IMR-90 (cell line): ENCODE measurements around the gene ADAM17. TPM values are rescaled to one million over a fixed set of nuclear protein-coding genes. Genes with fewer than 3 reads are reported as not detected.

Experiments
- ATAC-seq: fragments of 200-7000 bp; cut with Tn5 transposase; 2 replicates; pipeline ENCODE4 v1.9.1; 2020; ENCODE audit warnings: low read depth, mild to moderate bottlenecking, moderate library complexity
- BruUV-seq: library from RNA; stranded (reverse); fragments of 400-500 nt; replicated peaks from 2 replicates; lab custom pipeline; 2021; lab: Mats Ljungman, UMichigan
- CTCF ChIA-PET: fragments of 300-600 bp; formaldehyde crosslinking; extraction: SDS; loops from one replicate; lab custom pipeline; 2021; ENCODE audit warnings: antibody characterized with exemption; lab: Yijun Ruan, JAX
- POLR2A ChIA-PET: fragments of 300-600 bp; sonication (Branson Sonifier 250); formaldehyde crosslinking; loops from one replicate; lab custom pipeline; 2022; ENCODE audit warnings: antibody characterized with exemption; ENCODE audit not compliant: unreplicated experiment; lab: Charles Lee
- DNase-seq: peaks from one replicate; pipeline ENCODE4 v3.0.0; 2013
- H2AFZ ChIP-seq: replicated peaks from 2 replicates; pipeline ENCODE3; 2013; ENCODE audit warnings: low read length, mild to moderate bottlenecking; ENCODE audit not compliant: poor library complexity
- H2AK5ac ChIP-seq: 2 replicates; pipeline ENCODE4 v1.6.1; 2013; ENCODE audit warnings: low read depth, low read length, inconsistent platforms
- H2AK9ac ChIP-seq: replicated peaks from 2 replicates; pipeline ENCODE3; 2013; ENCODE audit warnings: mild to moderate bottlenecking, low read depth, low read length, moderate library complexity; ENCODE audit not compliant: poor library complexity
- H2BK120ac ChIP-seq: 2 replicates; pipeline ENCODE4 v1.6.1; 2013; ENCODE audit warnings: low read depth, low read length, inconsistent platforms
- H2BK15ac ChIP-seq: 3 replicates; pipeline ENCODE4 v1.6.1; 2013; ENCODE audit warnings: low read depth, low read length, inconsistent platforms
- H2BK20ac ChIP-seq: 2 replicates; pipeline ENCODE4 v1.6.1; 2013; ENCODE audit warnings: low read depth, mild to moderate bottlenecking, inconsistent platforms, low read length, moderate library complexity
- H2BK5ac ChIP-seq: 2 replicates; pipeline ENCODE4 v1.6.1; 2013; ENCODE audit warnings: mild to moderate bottlenecking, low read depth, low read length, inconsistent platforms; ENCODE audit not compliant: poor library complexity, severe bottlenecking
- H3K14ac ChIP-seq: replicated peaks from 2 replicates; pipeline ENCODE4 v1.6.1; 2013; ENCODE audit warnings: low read depth, low read length, inconsistent platforms
- H3K18ac ChIP-seq: 2 replicates; pipeline ENCODE4 v1.6.1; 2013; ENCODE audit warnings: low read depth, low read length, control low read depth
- H3K23ac ChIP-seq: 2 replicates; pipeline ENCODE4 v1.6.1; 2013; ENCODE audit warnings: low read depth, low read length, inconsistent platforms
- H3K27ac ChIP-seq: 2 replicates; pipeline ENCODE4 v1.5.1; 2013; ENCODE audit warnings: mild to moderate bottlenecking, control low read depth, low read length; ENCODE audit not compliant: insufficient read depth
- H3K27me3 ChIP-seq: 2 replicates; pipeline ENCODE4 v1.6.1; 2013; ENCODE audit warnings: low read length; ENCODE audit not compliant: control insufficient read depth, insufficient read depth
- H3K36me3 ChIP-seq: 2 replicates; pipeline ENCODE4 v1.6.1; 2013; ENCODE audit warnings: low read length, mixed read lengths; ENCODE audit not compliant: control insufficient read depth, insufficient read depth
- H3K4ac ChIP-seq: 2 replicates; pipeline ENCODE4 v1.6.1; 2013; ENCODE audit warnings: low read depth, low read length, inconsistent platforms
- H3K4me1 ChIP-seq: 2 replicates; pipeline ENCODE4 v1.6.1; 2013; ENCODE audit warnings: low read length, mixed read lengths; ENCODE audit not compliant: control insufficient read depth, insufficient read depth
- H3K4me2 ChIP-seq: 2 replicates; pipeline ENCODE4 v1.6.1; 2013; ENCODE audit warnings: low read depth, mild to moderate bottlenecking, control low read depth, low read length, moderate library complexity
- H3K4me3 ChIP-seq: 2 replicates; pipeline ENCODE4 v1.5.1; 2013; ENCODE audit warnings: low read depth, mild to moderate bottlenecking, control low read depth, low read length, moderate library complexity; ENCODE audit not compliant: insufficient read depth
- H3K56ac ChIP-seq: 2 replicates; pipeline ENCODE4 v1.6.1; 2013; ENCODE audit warnings: low read length, inconsistent platforms; ENCODE audit not compliant: insufficient read depth; ENCODE audit errors: extremely low read depth
- H3K79me1 ChIP-seq, 2 experiments: 2 replicates each; pipeline ENCODE4 v1.6.1; 2013; ENCODE audit warnings: low read length in 2 of 2, inconsistent platforms in 1 of 2, low read depth in 1 of 2
- H3K9ac ChIP-seq: 2 replicates; pipeline ENCODE4 v1.6.1; 2013; ENCODE audit warnings: low read depth, low read length, control low read depth
- H3K9me1 ChIP-seq: 2 replicates; pipeline ENCODE4 v1.6.1; 2013; ENCODE audit warnings: low read length, inconsistent platforms; ENCODE audit not compliant: insufficient read depth
- H3K9me3 ChIP-seq: 2 replicates; pipeline ENCODE4 v1.6.1; 2013; ENCODE audit warnings: low read length; ENCODE audit not compliant: control insufficient read depth, insufficient read depth
- H4K20me1 ChIP-seq: 2 replicates; pipeline ENCODE4 v1.6.1; 2013; ENCODE audit warnings: low read length, inconsistent platforms; ENCODE audit not compliant: insufficient read depth
- H4K5ac ChIP-seq: 2 replicates; pipeline ENCODE4 v1.6.1; 2013; ENCODE audit warnings: mild to moderate bottlenecking, low read depth, low read length, control low read depth
- H4K8ac ChIP-seq, 2 experiments: 2 replicates each; pipeline ENCODE4 v1.6.1; 2013; ENCODE audit warnings: low read depth in 2 of 2, low read length in 2 of 2, control low read depth in 1 of 2, inconsistent platforms in 1 of 2
- H4K91ac ChIP-seq: 2 replicates; pipeline ENCODE4 v1.6.1; 2013; ENCODE audit warnings: low read depth, low read length, inconsistent platforms; ENCODE audit not compliant: insufficient read depth
- BHLHE40 ChIP-seq: fragments of 150-350 bp; IDR thresholded peaks from 2 replicates; pipeline ENCODE4 v1.6.1; 2016; ENCODE audit warnings: mild to moderate bottlenecking, low read depth, low read length
- CEBPB ChIP-seq: IDR thresholded peaks from 2 replicates; pipeline ENCODE4 v1.6.1; 2012; ENCODE audit warnings: low read depth, low read length, improper control_type of control experiment
- CHD1 ChIP-seq: IDR thresholded peaks from 2 replicates; pipeline ENCODE4 v1.6.1; 2012; ENCODE audit warnings: low read depth, low read length, improper control_type of control experiment
- ELK1 ChIP-seq: fragments of 150-350 bp; IDR thresholded peaks from 2 replicates; pipeline ENCODE4 v1.6.1; 2016; ENCODE audit warnings: low read depth, mild to moderate bottlenecking, low read length, moderate library complexity, borderline replicate concordance
- NFE2L2 ChIP-seq: fragments of 150-350 bp; IDR thresholded peaks from 2 replicates; pipeline ENCODE4 v1.6.1; 2016; ENCODE audit warnings: low read depth, mild to moderate bottlenecking, low read length
- RAD21 ChIP-seq: IDR thresholded peaks from 2 replicates; pipeline ENCODE4 v1.6.1; 2012; ENCODE audit warnings: low read length, improper control_type of control experiment
- RCOR1 ChIP-seq: IDR thresholded peaks from 2 replicates; pipeline ENCODE4 v1.6.1; 2012; ENCODE audit warnings: mild to moderate bottlenecking, low read length, improper control_type of control experiment; ENCODE audit not compliant: insufficient replicate concordance
- RFX5 ChIP-seq: IDR thresholded peaks from 2 replicates; pipeline ENCODE4 v1.8.0; 2012; ENCODE audit warnings: low read depth, mild to moderate bottlenecking, low read length, moderate library complexity
- USF2 ChIP-seq: fragments of 150-350 bp; IDR thresholded peaks from 2 replicates; pipeline ENCODE4 v1.6.1; 2017; ENCODE audit warnings: mild to moderate bottlenecking, antibody characterized with exemption, low read length, low read depth
- WGBS, 2 experiments: methylation state at CpG; one replicate each; pipeline versions ENCODE4 v1.1.5 to v1.1.7; 2013; ENCODE audit warnings: missing lambda C conversion rate in 2 of 2; ENCODE audit not compliant: insufficient read length in 1 of 2; ENCODE audit errors: extremely low coverage in 2 of 2; 5-methylcytosine and 5-hydroxymethylcytosine counted together
- dilution Hi-C: fragments of 300-500 bp; cut with HindIII; formaldehyde crosslinking; loops from one replicate; pipeline ENCODE4 v1.14.3; 2018; ENCODE audit warnings: low sequenced_read_pairs; ENCODE audit not compliant: unreplicated experiment
- in situ Hi-C: fragments of 300-500 bp; cut with MboI; formaldehyde crosslinking; loops from 3 replicates; pipeline ENCODE4 v1.14.3; 2019; ENCODE audit warnings: low sequenced_read_pairs, inconsistent platforms, mixed read lengths
- intact Hi-C: fragments of 100-400 bp; cut with micrococcal nuclease; formaldehyde crosslinking; loops from 2 replicates; pipeline ENCODE4 v1.10.0; 2022
- polyA plus RNA-seq, 3 experiments: library from polyadenylated mRNA; depleted of rRNA; stranded (reverse); fragments of >200 nt; gene quantifications; 2 replicates each; pipeline ENCODE4 v1.2.3, GENCODE V29; 2012; ENCODE audit warnings: low replicate concordance in 1 of 3
- total RNA-seq: library from RNA; depleted of rRNA; stranded (reverse); fragments of >200 nt; gene quantifications from 2 replicates; pipeline ENCODE4 v1.2.3, GENCODE V29; 2012

Gene ADAM17
- total and polyA plus RNA-seq, 2 of the 4 experiments (the other 2 are of a cell fraction): 9.6 to 34.4 TPM

- dilution Hi-C loops: no loop called here
- 100% methylated on average over 1 of the region's 4 CpGs; no CpG with 5 or more reads in 1 of the 2 experiments for WGBS, 2 experiments
Measured at GRCh38 chr2:9532421-9532820, 23.2 kb downstream of the ADAM17 start.

More at GRCh38 chr2:9532421-9532820, 23.2 kb downstream of the ADAM17 start:
- Histone ChIP-seq H3K56ac (no peak overlapping the region), H3K79me1 (peaks cover 24 to 26% of the 10 kb centered on the region in 2 experiments), H3K23ac (no peak overlapping the region), H4K5ac (no peak overlapping the region), H2BK120ac (no peak overlapping the region), H2AFZ (no peak overlapping the region), H3K36me3 (peaks cover 9% of the 10 kb centered on the region), H3K9me3 (no peaks in the 10 kb centered on the region), H3K27me3 (no peaks in the 10 kb centered on the region), H3K4me1 (peaks cover 2% of the 10 kb centered on the region; the same call in 1 of the 2 replicates), H3K4me2 (no peak overlapping the region), H4K20me1 (peaks cover 3% of the 10 kb centered on the region; the same call in 1 of the 2 replicates), H2BK20ac (no peak overlapping the region), H2BK5ac (no peak overlapping the region), H3K4me3 (no peak overlapping the region), H3K18ac (no peak overlapping the region), H3K9me1 (peaks cover 3% of the 10 kb centered on the region; the same call in 1 of the 2 replicates), H4K8ac (no peak overlapping the region), H3K27ac (no peak overlapping the region), H2BK15ac (no peak overlapping the region), H2AK5ac (no peak overlapping the region), H3K14ac (no peak overlapping the region), H3K9ac (no peak overlapping the region), H4K91ac (no peak overlapping the region), H2AK9ac (no peak overlapping the region), H3K4ac (no peak overlapping the region)
- in situ Hi-C loops (no loop called here), intact Hi-C loops (no loop called here)
- DNase-seq: no peak
- CTCF ChIA-PET: no interaction called here
- POLR2A ChIA-PET: interaction anchor here (0.9 kb wide), 1 partner anchor 22 kb away, joined by 3 read pairs; no protein-coding TSS in a partner anchor
- ATAC-seq: no peak
- BruUV-seq: no TSS peak
- TF ChIP-seq USF2 (no peak), RCOR1 (no peak), CEBPB (no peak), NFE2L2 (no peak), BHLHE40 (no peak), CHD1 (no peak), RFX5 (no peak), RAD21 (no peak), ELK1 (no peak)
